GM12878 (cell line): Measurements from ENCODE around the gene TUB. TPM values are rescaled to one million over a fixed set of nuclear protein-coding genes. Genes with fewer than 3 reads are reported as not detected.

Experiments
- ATAC-seq: fragments of 200-7000 bp; cut with Tn5 transposase; 3 replicates; pipeline ENCODE4 v1.9.1; 2020; ENCODE audit warnings: mild to moderate bottlenecking, moderate library complexity
- BruUV-seq: library from RNA; stranded (reverse); fragments of 400-500 nt; replicated peaks from 2 replicates; lab custom pipeline; 2021; lab: Mats Ljungman, UMichigan
- CTCF ChIA-PET: fragments of 300-600 bp; sonication (Branson Sonifier 250); formaldehyde crosslinking; extraction: SDS; loops from one replicate; lab custom pipeline; 2021; ENCODE audit warnings: inconsistent platforms; lab: Yijun Ruan, JAX
- POLR2A ChIA-PET: fragments of 350-600 bp; formaldehyde crosslinking; extraction: SDS; loops from one replicate; lab custom pipeline; 2021; ENCODE audit warnings: inconsistent platforms; lab: Charles Lee
- RAD21 ChIA-PET: fragments of 300-600 bp; sonication (Branson Sonifier 250); formaldehyde crosslinking; loops from one replicate; lab custom pipeline; 2023; ENCODE audit warnings: antibody characterized with exemption; ENCODE audit not compliant: unreplicated experiment; lab: Charles Lee
- SMC1A ChIA-PET: fragments of 300-600 bp; sonication (Branson Sonifier 250); formaldehyde crosslinking; loops from one replicate; lab custom pipeline; 2023; ENCODE audit not compliant: unreplicated experiment, uncharacterized antibody; lab: Charles Lee
- DNase-seq: peaks from one replicate; pipeline ENCODE4 v3.0.0-alpha.2; 2011; ENCODE audit warnings: low read depth, low spot score
- FAIRE-seq: peaks from 3 replicates; lab custom pipeline; 2011; peaks lifted over from hg19 to GRCh38; lab: Jason Lieb, UNC
- H2AFZ ChIP-seq: 2 replicates; pipeline ENCODE4 v1.6.0; 2011; ENCODE audit warnings: low read depth, low read length, control low read depth; ENCODE audit not compliant: control insufficient read depth
- H3K27ac ChIP-seq: 2 replicates; pipeline ENCODE4 v1.5.1; 2011; ENCODE audit warnings: control low read depth; ENCODE audit not compliant: control insufficient read depth, insufficient read depth
- H3K27me3 ChIP-seq, 2 experiments: replicated peaks in 1 of 2; 2 replicates each; pipeline versions ENCODE4 v1.6.0 to v1.6.1; 2011; ENCODE audit warnings: low read length in 1 of 2; ENCODE audit not compliant: control insufficient read depth in 2 of 2, insufficient read depth in 2 of 2
- H3K36me3 ChIP-seq, 2 experiments: 2 replicates each; pipeline ENCODE4 v1.5.1; 2011; ENCODE audit warnings: low read length in 1 of 2; ENCODE audit not compliant: control insufficient read depth in 2 of 2, insufficient read depth in 2 of 2
- H3K4me1 ChIP-seq: 2 replicates; pipeline ENCODE4 v1.6.1; 2011; ENCODE audit warnings: mild to moderate bottlenecking, low read length, moderate library complexity, mixed read lengths; ENCODE audit not compliant: control insufficient read depth, insufficient read depth
- H3K4me2 ChIP-seq: 2 replicates; pipeline ENCODE4 v1.6.0; 2011; ENCODE audit warnings: control low read depth; ENCODE audit not compliant: control insufficient read depth, insufficient read depth
- H3K4me3 ChIP-seq: fragments of 200-600 bp; sonication (generic); 2 replicates; pipeline ENCODE4 v1.5.1; 2016
- H3K79me2 ChIP-seq: 2 replicates; pipeline ENCODE4 v1.6.0; 2011; ENCODE audit warnings: low read length; ENCODE audit not compliant: control insufficient read depth, insufficient read depth
- H3K9ac ChIP-seq: 2 replicates; pipeline ENCODE4 v1.8.0; 2011; ENCODE audit warnings: low read length, control low read depth, mixed read lengths; ENCODE audit not compliant: control insufficient read depth, insufficient read depth
- H3K9me3 ChIP-seq: replicated peaks from 3 replicates; pipeline ENCODE4 v1.5.1; 2011; ENCODE audit warnings: mild to moderate bottlenecking, low read length; ENCODE audit not compliant: control insufficient read depth, insufficient read depth
- H4K20me1 ChIP-seq: 2 replicates; pipeline ENCODE4 v1.6.0; 2011; ENCODE audit not compliant: control insufficient read depth, insufficient read depth
- EGR1 ChIP-seq, 2 experiments: IDR thresholded peaks; 1 replicate in 1 of 2; 2 replicates in 1 of 2; pipeline ENCODE4 v1.6.1; 2011 to 2012; ENCODE audit warnings: low read depth in 2 of 2, low read length in 2 of 2, borderline replicate concordance in 1 of 2, mild to moderate bottlenecking in 1 of 2, moderate library complexity in 1 of 2
- FOXK2 ChIP-seq: fragments of 450-650 bp; IDR thresholded peaks from 2 replicates; pipeline ENCODE4 v1.6.1; 2017; ENCODE audit warnings: mild to moderate bottlenecking, moderate library complexity
- KDM1A ChIP-seq: fragments of 200-600 bp; sonication (generic); IDR thresholded peaks from 2 replicates; pipeline ENCODE4 v1.6.1; 2016; ENCODE audit warnings: borderline replicate concordance
- MYB ChIP-seq: fragments of 150-350 bp; IDR thresholded peaks from 2 replicates; pipeline ENCODE4 v1.6.1; 2014; ENCODE audit warnings: mild to moderate bottlenecking, low read depth, low read length, borderline replicate concordance
- NFIC ChIP-seq: IDR thresholded peaks from 2 replicates; pipeline ENCODE4 v1.6.1; 2012; ENCODE audit warnings: low read depth, mild to moderate bottlenecking, inconsistent platforms, low read length, moderate library complexity
- PAX5 ChIP-seq: IDR thresholded peaks from 2 replicates; pipeline ENCODE4 v1.6.1; 2011; ENCODE audit warnings: low read depth, low read length, borderline replicate concordance
- POU2F2 ChIP-seq: IDR thresholded peaks from 3 replicates; pipeline ENCODE4 v1.6.1; 2011; ENCODE audit warnings: low read depth, mild to moderate bottlenecking, low read length, borderline replicate concordance
- RELA ChIP-seq: fragments of 450-650 bp; IDR thresholded peaks from 2 replicates; pipeline ENCODE4 v1.8.0; 2014; ENCODE audit warnings: borderline replicate concordance; ENCODE audit not compliant: partially characterized antibody
- ZNF384 ChIP-seq: IDR thresholded peaks from 2 replicates; pipeline ENCODE4 v1.6.1; 2012; ENCODE audit warnings: low read depth, mild to moderate bottlenecking, low read length, improper control_type of control experiment, borderline replicate concordance
- WGBS: methylation state at CpG from one replicate; pipeline ENCODE4 v1.1.6; 2016; ENCODE audit warnings: low lambda C conversion rate; ENCODE audit not compliant: insufficient replicate concordance, insufficient coverage; ENCODE audit errors: missing lambda C conversion rate; 5-methylcytosine and 5-hydroxymethylcytosine counted together
- in situ Hi-C: fragments of 300-500 bp; cut with MboI; formaldehyde crosslinking; loops from 9 replicates; pipeline ENCODE4 v1.14.3; 2018; ENCODE audit warnings: mixed read lengths
- intact Hi-C: fragments of 100-400 bp; cut with micrococcal nuclease; formaldehyde crosslinking; loops from one replicate; pipeline ENCODE4 v1.14.2; 2022; ENCODE audit not compliant: unreplicated experiment
- polyA plus RNA-seq, 11 experiments: library from polyadenylated mRNA; depleted of rRNA in 4 of 11; unstranded in 6 of 11; stranded (reverse) in 5 of 11; fragments of >200 nt; fragmentation: Nextera tagmentation in 4 of 11; fragmentation: Illumina TruSeq in 1 of 11; extraction: Ambion mirVana in 4 of 11; extraction: Trizol in 1 of 11; gene quantifications; 1 replicate in 1 of 11; 2 replicates in 10 of 11; pipeline versions ENCODE4 v1.2.1 to v1.2.3, GENCODE V29; 2011 to 2016; ENCODE audit warnings: inconsistent platforms in 2 of 11, missing spikeins in 2 of 11, low read depth in 1 of 11
- total RNA-seq, 4 experiments: library from RNA; depleted of rRNA in 3 of 4; stranded (reverse); fragments of >200 nt in 3 of 4; fragmentation: Illumina TruSeq in 1 of 4; extraction: Trizol in 1 of 4; gene quantifications; 2 replicates each; pipeline versions ENCODE4 v1.2.1 to v1.2.3, GENCODE V29; 2013 to 2021
- TF ChIP-seq, protein P1 (sequence below): IDR thresholded peaks from 2 replicates; pipeline ENCODE4 v1.6.1; 2012; ENCODE audit warnings: mild to moderate bottlenecking, low read depth, low read length
- TF ChIP-seq, protein P2 (sequence below): fragments of 150-350 bp; IDR thresholded peaks from 2 replicates; pipeline ENCODE4 v1.6.1; 2014; ENCODE audit warnings: mild to moderate bottlenecking, low read depth, low read length
- TF ChIP-seq, protein P3 (sequence below): IDR thresholded peaks from 2 replicates; pipeline ENCODE4 v1.6.1; 2012; ENCODE audit warnings: improper control_type of control experiment, low read depth, low read length; ENCODE audit not compliant: insufficient replicate concordance

The TUB gene
- total and polyA plus RNA-seq, 10 of the 15 experiments (the other 5 are each of a cell fraction or from before 2014, with no cell fraction given), result 0.01 to 0.06 (median 0.03) TPM; not detected in 6

DNA sequence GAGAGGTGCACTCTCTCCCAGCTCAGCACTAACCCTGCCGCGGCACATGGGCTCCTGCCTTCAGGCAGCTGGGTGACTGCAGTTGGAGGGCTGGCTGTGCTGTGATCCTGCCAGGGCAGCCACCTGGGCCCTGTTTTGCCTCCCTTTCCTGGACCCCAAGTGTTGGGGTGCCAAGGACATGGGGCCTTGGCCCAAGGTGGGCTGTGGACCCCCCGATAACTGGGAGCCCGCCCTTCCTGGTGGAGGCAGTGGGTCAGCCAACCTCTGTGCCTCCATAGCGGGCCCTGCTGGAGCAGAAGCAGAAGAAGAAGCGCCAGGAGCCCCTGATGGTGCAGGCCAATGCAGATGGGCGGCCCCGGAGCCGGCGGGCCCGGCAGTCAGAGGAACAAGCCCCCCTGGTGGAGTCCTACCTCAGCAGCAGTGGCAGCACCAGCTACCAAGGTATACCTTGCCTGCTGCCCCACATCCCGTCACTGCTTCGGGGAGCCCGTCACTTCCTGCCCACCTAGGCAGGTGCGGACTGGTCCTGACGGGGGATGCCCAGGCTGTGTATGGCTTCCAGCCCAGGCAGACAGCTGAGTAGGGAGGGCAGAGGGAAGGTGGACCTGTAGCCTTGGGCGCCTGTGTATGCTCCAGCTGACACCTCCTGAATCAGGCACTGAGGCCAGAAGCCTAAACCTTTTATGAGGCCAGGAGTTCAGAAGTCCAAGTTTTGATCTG lies 8.9 kb downstream of the TUB start:
- RAD21 ChIA-PET, result interaction anchor here (0.8 to 2.5 kb wide), 5 partner anchors 9 to 84 kb away, joined by 3 to 14 read pairs (median 4); no protein-coding TSS in a partner anchor
- no peak for ATAC-seq
- H3K79me2 ChIP-seq, result no peaks in the 10 kb centered on the region
- intact Hi-C loops (loop anchor here (10.0 kb wide), 1 partner anchor 195 kb away; no protein-coding TSS in a partner anchor), in situ Hi-C loops (no loop called here)
- no peaks in the 10 kb centered on the region for H3K9me3 ChIP-seq
- no peak for FAIRE-seq
- SMC1A ChIA-PET, result interaction anchor here (0.8 to 3.7 kb wide), 4 partner anchors 10 to 84 kb away, joined by 3 to 19 read pairs (median 4); no protein-coding TSS in a partner anchor
- no peaks in the 10 kb centered on the region for H3K36me3 ChIP-seq
- no peak for DNase-seq
- H3K9ac ChIP-seq, result no peak overlapping the region
- CTCF ChIA-PET, result interaction anchor here (0.6 to 7.6 kb wide), 9 partner anchors 10 to 118 kb away, joined by 3 to 64 read pairs (median 5); no protein-coding TSS in a partner anchor
- H3K4me2 ChIP-seq, result no peak overlapping the region
- H3K4me3 ChIP-seq, result no peak overlapping the region
- WGBS, result 40% methylated on average over 17 of the region's 17 CpGs
- H3K4me1 ChIP-seq, result no peaks in the 10 kb centered on the region
- no peak overlapping the region for H3K27ac ChIP-seq
- H4K20me1 ChIP-seq, result no peaks in the 10 kb centered on the region
- no peak overlapping the region for H2AFZ ChIP-seq
- POLR2A ChIA-PET, result no interaction called here
- BruUV-seq, result no TSS peak
- H3K27me3 ChIP-seq, result no peaks in the 10 kb centered on the region; a peak in 2 of 4 replicates
- no peak for TF ChIP-seq ZNF384
- TF ChIP-seq, protein P1, sequence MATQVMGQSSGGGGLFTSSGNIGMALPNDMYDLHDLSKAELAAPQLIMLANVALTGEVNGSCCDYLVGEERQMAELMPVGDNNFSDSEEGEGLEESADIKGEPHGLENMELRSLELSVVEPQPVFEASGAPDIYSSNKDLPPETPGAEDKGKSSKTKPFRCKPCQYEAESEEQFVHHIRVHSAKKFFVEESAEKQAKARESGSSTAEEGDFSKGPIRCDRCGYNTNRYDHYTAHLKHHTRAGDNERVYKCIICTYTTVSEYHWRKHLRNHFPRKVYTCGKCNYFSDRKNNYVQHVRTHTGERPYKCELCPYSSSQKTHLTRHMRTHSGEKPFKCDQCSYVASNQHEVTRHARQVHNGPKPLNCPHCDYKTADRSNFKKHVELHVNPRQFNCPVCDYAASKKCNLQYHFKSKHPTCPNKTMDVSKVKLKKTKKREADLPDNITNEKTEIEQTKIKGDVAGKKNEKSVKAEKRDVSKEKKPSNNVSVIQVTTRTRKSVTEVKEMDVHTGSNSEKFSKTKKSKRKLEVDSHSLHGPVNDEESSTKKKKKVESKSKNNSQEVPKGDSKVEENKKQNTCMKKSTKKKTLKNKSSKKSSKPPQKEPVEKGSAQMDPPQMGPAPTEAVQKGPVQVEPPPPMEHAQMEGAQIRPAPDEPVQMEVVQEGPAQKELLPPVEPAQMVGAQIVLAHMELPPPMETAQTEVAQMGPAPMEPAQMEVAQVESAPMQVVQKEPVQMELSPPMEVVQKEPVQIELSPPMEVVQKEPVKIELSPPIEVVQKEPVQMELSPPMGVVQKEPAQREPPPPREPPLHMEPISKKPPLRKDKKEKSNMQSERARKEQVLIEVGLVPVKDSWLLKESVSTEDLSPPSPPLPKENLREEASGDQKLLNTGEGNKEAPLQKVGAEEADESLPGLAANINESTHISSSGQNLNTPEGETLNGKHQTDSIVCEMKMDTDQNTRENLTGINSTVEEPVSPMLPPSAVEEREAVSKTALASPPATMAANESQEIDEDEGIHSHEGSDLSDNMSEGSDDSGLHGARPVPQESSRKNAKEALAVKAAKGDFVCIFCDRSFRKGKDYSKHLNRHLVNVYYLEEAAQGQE, result no peak
- TF ChIP-seq EGR1 (IDR thresholded peaks at IDR 0.05; ENCODE audit: borderline replicate concordance in 1 of 2, low read depth in 2 of 2, low read length in 2 of 2), result no peak
- no peak for TF ChIP-seq PAX5
- no peak for TF ChIP-seq NFIC
- no peak for TF ChIP-seq MYB
- TF ChIP-seq FOXK2, result no peak
- TF ChIP-seq RELA, result no peak
- no peak for TF ChIP-seq KDM1A
- TF ChIP-seq, protein P2, sequence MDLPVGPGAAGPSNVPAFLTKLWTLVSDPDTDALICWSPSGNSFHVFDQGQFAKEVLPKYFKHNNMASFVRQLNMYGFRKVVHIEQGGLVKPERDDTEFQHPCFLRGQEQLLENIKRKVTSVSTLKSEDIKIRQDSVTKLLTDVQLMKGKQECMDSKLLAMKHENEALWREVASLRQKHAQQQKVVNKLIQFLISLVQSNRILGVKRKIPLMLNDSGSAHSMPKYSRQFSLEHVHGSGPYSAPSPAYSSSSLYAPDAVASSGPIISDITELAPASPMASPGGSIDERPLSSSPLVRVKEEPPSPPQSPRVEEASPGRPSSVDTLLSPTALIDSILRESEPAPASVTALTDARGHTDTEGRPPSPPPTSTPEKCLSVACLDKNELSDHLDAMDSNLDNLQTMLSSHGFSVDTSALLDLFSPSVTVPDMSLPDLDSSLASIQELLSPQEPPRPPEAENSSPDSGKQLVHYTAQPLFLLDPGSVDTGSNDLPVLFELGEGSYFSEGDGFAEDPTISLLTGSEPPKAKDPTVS, result no peak
- TF ChIP-seq POU2F2, result no peak
- TF ChIP-seq, protein P3, sequence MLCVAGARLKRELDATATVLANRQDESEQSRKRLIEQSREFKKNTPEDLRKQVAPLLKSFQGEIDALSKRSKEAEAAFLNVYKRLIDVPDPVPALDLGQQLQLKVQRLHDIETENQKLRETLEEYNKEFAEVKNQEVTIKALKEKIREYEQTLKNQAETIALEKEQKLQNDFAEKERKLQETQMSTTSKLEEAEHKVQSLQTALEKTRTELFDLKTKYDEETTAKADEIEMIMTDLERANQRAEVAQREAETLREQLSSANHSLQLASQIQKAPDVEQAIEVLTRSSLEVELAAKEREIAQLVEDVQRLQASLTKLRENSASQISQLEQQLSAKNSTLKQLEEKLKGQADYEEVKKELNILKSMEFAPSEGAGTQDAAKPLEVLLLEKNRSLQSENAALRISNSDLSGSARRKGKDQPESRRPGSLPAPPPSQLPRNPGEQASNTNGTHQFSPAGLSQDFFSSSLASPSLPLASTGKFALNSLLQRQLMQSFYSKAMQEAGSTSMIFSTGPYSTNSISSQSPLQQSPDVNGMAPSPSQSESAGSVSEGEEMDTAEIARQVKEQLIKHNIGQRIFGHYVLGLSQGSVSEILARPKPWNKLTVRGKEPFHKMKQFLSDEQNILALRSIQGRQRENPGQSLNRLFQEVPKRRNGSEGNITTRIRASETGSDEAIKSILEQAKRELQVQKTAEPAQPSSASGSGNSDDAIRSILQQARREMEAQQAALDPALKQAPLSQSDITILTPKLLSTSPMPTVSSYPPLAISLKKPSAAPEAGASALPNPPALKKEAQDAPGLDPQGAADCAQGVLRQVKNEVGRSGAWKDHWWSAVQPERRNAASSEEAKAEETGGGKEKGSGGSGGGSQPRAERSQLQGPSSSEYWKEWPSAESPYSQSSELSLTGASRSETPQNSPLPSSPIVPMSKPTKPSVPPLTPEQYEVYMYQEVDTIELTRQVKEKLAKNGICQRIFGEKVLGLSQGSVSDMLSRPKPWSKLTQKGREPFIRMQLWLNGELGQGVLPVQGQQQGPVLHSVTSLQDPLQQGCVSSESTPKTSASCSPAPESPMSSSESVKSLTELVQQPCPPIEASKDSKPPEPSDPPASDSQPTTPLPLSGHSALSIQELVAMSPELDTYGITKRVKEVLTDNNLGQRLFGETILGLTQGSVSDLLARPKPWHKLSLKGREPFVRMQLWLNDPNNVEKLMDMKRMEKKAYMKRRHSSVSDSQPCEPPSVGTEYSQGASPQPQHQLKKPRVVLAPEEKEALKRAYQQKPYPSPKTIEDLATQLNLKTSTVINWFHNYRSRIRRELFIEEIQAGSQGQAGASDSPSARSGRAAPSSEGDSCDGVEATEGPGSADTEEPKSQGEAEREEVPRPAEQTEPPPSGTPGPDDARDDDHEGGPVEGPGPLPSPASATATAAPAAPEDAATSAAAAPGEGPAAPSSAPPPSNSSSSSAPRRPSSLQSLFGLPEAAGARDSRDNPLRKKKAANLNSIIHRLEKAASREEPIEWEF, result no peak
